MCF 10A (cell line): ENCODE measurements around the gene DPY30. TPM values are rescaled to one million over a fixed set of nuclear protein-coding genes. Genes with fewer than 3 reads are reported as not detected.

Experiments used
- BruUV-seq: library from RNA; stranded (reverse); fragments of 400-500 nt; replicated peaks from 2 replicates; lab custom pipeline; 2021; lab: Mats Ljungman, UMichigan
- CTCF ChIA-PET: fragments of 300-600 bp; sonication (Branson Sonifier 250); formaldehyde crosslinking; extraction: SDS; loops from one replicate; lab custom pipeline; 2021; ENCODE audit warnings: antibody characterized with exemption, inconsistent platforms; lab: Yijun Ruan, JAX
- POLR2A ChIA-PET: fragments of 300-600, 350-650 bp; sonication (Branson Sonifier 250); formaldehyde crosslinking; extraction: SDS; loops from one replicate; lab custom pipeline; 2020; ENCODE audit warnings: antibody characterized with exemption, inconsistent platforms; lab: Yijun Ruan, JAX
- DNase-seq: peaks from one replicate; pipeline ENCODE4 v3.0.0-alpha.2; 2018; ENCODE audit not compliant: unreplicated experiment
- H3K27ac Mint-ChIP-seq: one replicate; pipeline ENCODE4 v1.8.0; 2022; ENCODE audit warnings: mild to moderate bottlenecking, low read depth, mixed read lengths; ENCODE audit not compliant: unreplicated experiment
- H3K27me3 Mint-ChIP-seq: one replicate; pipeline ENCODE4 v1.8.0; 2022; ENCODE audit warnings: mixed read lengths; ENCODE audit not compliant: insufficient read depth, unreplicated experiment
- H3K36me3 Mint-ChIP-seq: one replicate; pipeline ENCODE4 v1.8.0; 2022; ENCODE audit warnings: mild to moderate bottlenecking, moderate library complexity, mixed read lengths; ENCODE audit not compliant: insufficient read depth, unreplicated experiment
- H3K4me1 Mint-ChIP-seq: one replicate; pipeline ENCODE4 v1.8.0; 2022; ENCODE audit warnings: mixed read lengths; ENCODE audit not compliant: insufficient read depth, unreplicated experiment
- H3K4me3 Mint-ChIP-seq: one replicate; pipeline ENCODE4 v1.8.0; 2022; ENCODE audit warnings: mild to moderate bottlenecking, moderate library complexity, mixed read lengths; ENCODE audit not compliant: unreplicated experiment
- H3K9me3 Mint-ChIP-seq: one replicate; pipeline ENCODE4 v1.8.0; 2022; ENCODE audit warnings: mixed read lengths; ENCODE audit not compliant: unreplicated experiment
- intact Hi-C: fragments of 100-400 bp; cut with micrococcal nuclease; formaldehyde crosslinking; loops from 2 replicates; pipeline ENCODE4 v1.14.1; 2022
- total RNA-seq: library from RNA; stranded (reverse); gene quantifications from 2 replicates; pipeline ENCODE4 v1.2.3, GENCODE V29; 2022
- TF ChIP-seq, protein P1 (sequence below): fragments of 200-600 bp; IDR thresholded peaks from one replicate; pipeline ENCODE4 v1.8.0; 2022; ENCODE audit warnings: antibody characterized with exemption, mild to moderate bottlenecking; ENCODE audit not compliant: unreplicated experiment

Gene DPY30
- total RNA-seq, 1 experiment from 2014 or later, result 54.7 TPM

DNA sequence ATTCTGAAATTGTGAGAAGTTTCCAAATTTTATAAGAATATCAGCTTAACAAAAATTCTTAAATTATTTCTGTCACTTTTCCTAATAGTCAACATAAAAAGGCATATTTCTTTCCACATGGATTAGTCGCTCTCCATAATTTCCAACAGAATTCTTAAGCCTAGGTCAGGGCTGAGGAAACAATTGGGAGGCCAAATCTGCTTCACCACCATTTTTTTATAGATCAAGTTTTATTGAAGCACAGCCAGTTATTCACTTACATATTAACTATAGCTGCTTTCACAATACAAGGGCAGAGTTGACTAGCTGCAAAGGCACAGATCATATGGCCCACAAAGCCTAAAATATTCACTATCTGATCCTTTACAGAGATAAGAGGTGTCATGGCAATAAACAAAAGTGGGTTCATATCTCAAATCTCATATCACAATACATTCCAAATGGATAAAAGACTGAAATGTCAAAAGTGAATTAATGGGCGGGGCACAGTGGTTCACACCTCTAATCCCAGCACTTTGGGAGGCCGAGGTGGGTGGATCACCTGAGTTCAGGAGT lies 47.5 kb downstream of the DPY30 start:
- ChIA-PET POLR2A (interaction anchor here (0.5 to 1.1 kb wide), 2 partner anchors 48 to 580 kb away, joined by 3 read pairs; partner anchors contain the start of gene DPY30), CTCF (no interaction called here)
- no peak for DNase-seq
- Mint-ChIP-seq H3K9me3 (peaks cover 7% of the 10 kb centered on the region), H3K4me1 (peaks cover 20% of the 10 kb centered on the region), H3K4me3 (no peak overlapping the region), H3K27me3 (no peaks in the 10 kb centered on the region), H3K27ac (no peak overlapping the region), H3K36me3 (peaks cover 9% of the 10 kb centered on the region)
- TF ChIP-seq, protein P1, sequence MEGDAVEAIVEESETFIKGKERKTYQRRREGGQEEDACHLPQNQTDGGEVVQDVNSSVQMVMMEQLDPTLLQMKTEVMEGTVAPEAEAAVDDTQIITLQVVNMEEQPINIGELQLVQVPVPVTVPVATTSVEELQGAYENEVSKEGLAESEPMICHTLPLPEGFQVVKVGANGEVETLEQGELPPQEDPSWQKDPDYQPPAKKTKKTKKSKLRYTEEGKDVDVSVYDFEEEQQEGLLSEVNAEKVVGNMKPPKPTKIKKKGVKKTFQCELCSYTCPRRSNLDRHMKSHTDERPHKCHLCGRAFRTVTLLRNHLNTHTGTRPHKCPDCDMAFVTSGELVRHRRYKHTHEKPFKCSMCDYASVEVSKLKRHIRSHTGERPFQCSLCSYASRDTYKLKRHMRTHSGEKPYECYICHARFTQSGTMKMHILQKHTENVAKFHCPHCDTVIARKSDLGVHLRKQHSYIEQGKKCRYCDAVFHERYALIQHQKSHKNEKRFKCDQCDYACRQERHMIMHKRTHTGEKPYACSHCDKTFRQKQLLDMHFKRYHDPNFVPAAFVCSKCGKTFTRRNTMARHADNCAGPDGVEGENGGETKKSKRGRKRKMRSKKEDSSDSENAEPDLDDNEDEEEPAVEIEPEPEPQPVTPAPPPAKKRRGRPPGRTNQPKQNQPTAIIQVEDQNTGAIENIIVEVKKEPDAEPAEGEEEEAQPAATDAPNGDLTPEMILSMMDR, result no peak
- no TSS peak for BruUV-seq
- intact Hi-C loops, result no loop called here

DNA sequence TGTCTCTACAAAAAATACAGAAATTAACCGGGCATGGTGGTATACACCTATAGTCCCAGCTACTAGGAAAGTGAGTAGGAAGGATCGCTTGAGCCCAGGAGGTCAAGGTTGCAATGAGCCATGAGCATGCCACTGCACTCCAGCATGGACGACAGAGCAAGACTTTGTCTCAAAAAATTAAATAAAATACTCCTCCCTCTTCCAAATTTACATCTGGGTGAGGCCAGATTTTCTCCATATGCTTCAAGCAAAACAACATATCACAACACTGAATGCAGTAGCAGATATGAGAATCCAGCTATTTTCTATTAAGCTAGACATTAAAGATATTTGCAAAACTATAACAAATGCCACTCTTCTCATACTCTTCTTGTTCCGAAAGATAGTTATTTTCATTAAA lies 49.7 kb downstream of the DPY30 start:
- Mint-ChIP-seq H3K27me3 (no peaks in the 10 kb centered on the region), H3K9me3 (no peaks in the 10 kb centered on the region), H3K4me1 (peaks cover 17% of the 10 kb centered on the region), H3K4me3 (no peak overlapping the region), H3K27ac (no peak overlapping the region), H3K36me3 (peaks cover 20% of the 10 kb centered on the region)
- TF ChIP-seq, protein P1, result no peak
- ChIA-PET CTCF (interaction anchor here (0.9 kb wide), 1 partner anchor 15 kb away, joined by 4 read pairs; no protein-coding TSS in a partner anchor), POLR2A (interaction anchor here (1.1 to 1.8 kb wide), 2 partner anchors 8 to 19 kb away, joined by 3 to 5 read pairs; no protein-coding TSS in a partner anchor)
- no TSS peak for BruUV-seq
- DNase-seq, result no peak
- intact Hi-C loops, result no loop called here

DNA sequence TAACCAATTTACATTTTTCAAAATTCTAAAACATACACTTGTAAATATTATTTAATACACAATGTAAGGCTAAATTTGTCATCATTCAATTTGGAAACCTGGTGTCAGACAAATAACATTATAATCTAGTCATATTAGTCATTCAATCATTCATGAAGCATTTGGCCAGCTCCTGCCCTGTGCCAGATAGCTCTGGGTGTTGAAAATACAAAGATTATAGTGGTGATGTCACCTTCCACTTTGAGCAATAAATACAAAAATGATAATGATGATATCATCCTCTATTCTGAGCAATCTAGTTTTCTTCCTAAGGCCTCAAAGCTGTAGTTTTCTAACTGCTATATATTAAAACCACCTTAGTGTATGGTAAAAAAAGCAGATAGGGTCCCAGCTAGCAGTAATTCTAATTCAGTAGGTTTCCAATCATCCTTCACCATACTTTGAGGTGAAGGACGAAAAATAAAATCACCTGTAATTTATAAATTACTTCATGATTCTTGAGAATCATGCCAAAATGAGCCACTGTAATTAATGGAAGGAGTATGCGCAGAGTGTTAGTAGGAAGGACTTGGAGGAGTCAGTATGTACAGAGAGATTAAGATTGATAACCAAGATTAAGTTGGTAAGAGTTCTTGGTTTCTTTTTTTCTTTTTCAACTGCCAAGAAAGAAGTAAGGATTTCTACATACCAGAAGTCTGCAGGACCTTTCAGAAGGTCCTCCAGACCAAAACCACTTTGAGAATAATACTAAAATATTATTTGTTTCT lies 52.0 kb downstream of the DPY30 start:
- Mint-ChIP-seq H3K4me3 (no peak overlapping the region), H3K4me1 (peaks cover 17% of the 10 kb centered on the region), H3K9me3 (no peaks in the 10 kb centered on the region), H3K27ac (no peak overlapping the region), H3K27me3 (no peaks in the 10 kb centered on the region), H3K36me3 (peaks cover 15% of the 10 kb centered on the region)
- ChIA-PET CTCF (interaction anchor here (1.2 to 1.4 kb wide), 2 partner anchors 21 to 93 kb away, joined by 3 to 6 read pairs; no protein-coding TSS in a partner anchor), POLR2A (interaction anchor here (1.0 to 2.2 kb wide), 6 partner anchors 10 to 178 kb away, joined by 3 to 11 read pairs (median 6); partner anchors contain the start of genes MEMO1 and SLC30A6)
- TF ChIP-seq, protein P1, result no peak
- peak; percentile 67 for DNase-seq
- no TSS peak for BruUV-seq
- intact Hi-C loops, result no loop called here

DNA sequence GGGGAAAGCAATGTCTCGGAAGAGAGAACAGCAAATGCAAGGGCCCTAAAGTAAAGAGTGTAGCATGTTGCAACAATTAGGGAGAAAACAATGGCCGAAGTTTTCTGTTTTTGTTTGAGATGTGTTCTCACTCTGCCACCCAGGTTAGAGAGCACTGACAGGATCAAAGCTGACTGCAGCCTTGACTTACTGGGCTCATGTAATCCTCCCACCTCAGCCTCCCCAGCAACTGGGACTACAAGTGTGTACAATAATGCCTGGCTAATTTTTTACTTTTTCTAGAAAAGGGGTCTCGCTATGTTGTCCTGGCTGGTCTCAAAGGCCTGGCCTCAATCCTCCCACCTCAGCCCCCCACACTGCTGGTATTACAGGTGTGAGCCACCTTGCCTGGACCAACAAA lies 52.7 kb downstream of the DPY30 start:
- TF ChIP-seq, protein P1, result no peak
- BruUV-seq, result no TSS peak
- Mint-ChIP-seq H3K27ac (no peak overlapping the region), H3K27me3 (no peaks in the 10 kb centered on the region), H3K4me1 (peaks cover 17% of the 10 kb centered on the region), H3K9me3 (no peaks in the 10 kb centered on the region), H3K36me3 (peaks cover 11% of the 10 kb centered on the region), H3K4me3 (no peak overlapping the region)
- no peak for DNase-seq
- CTCF ChIA-PET, result interaction anchor here (1.2 kb wide), 1 partner anchor 92 kb away, joined by 3 read pairs; no protein-coding TSS in a partner anchor
- intact Hi-C loops, result no loop called here
- POLR2A ChIA-PET, result interaction anchor here (0.6 to 2.2 kb wide), 8 partner anchors 8 to 178 kb away, joined by 3 to 11 read pairs (median 5); partner anchors contain the start of genes MEMO1 and SLC30A6
